HEK293T (cell line): ENCODE data around the gene MEF2A.
A peak's percentile ranks its signal among the peaks of the same experiment; 100 is the strongest.

Source experiments
- CTCF ChIA-PET: fragments of 350-600 bp; formaldehyde crosslinking; extraction: SDS; loops from one replicate; lab custom pipeline; 2021; ENCODE audit warnings: antibody characterized with exemption, inconsistent platforms; lab: Yijun Ruan, JAX
- POLR2A ChIA-PET: fragments of 350-600 bp; formaldehyde crosslinking; extraction: SDS; loops from one replicate; lab custom pipeline; 2020; ENCODE audit warnings: antibody characterized with exemption, inconsistent platforms; lab: Yijun Ruan, JAX
- DNase-seq: peaks from one replicate; pipeline ENCODE4 v3.0.0; 2012; ENCODE audit warnings: mixed read lengths; ENCODE audit errors: extremely low spot score
- ARNT ChIP-seq: fragments of 450-650 bp; IDR thresholded peaks from 2 replicates; pipeline ENCODE4 v1.6.1; 2017; ENCODE audit warnings: mild to moderate bottlenecking
- BHLHE40 ChIP-seq: fragments of 450-650 bp; IDR thresholded peaks from 2 replicates; pipeline ENCODE4 v1.6.1; 2016; ENCODE audit warnings: mild to moderate bottlenecking, moderate library complexity, borderline replicate concordance
- CTBP1 ChIP-seq: fragments of 450-650 bp; IDR thresholded peaks from 2 replicates; pipeline ENCODE4 v1.6.1; 2016; ENCODE audit warnings: borderline replicate concordance
- ELF4 ChIP-seq: fragments of 450-650 bp; IDR thresholded peaks from 2 replicates; pipeline ENCODE4 v1.6.1; 2017; ENCODE audit warnings: antibody characterized with exemption
- FOXA1 ChIP-seq: fragments of 450-650 bp; IDR thresholded peaks from 2 replicates; pipeline ENCODE4 v1.6.1; 2016; ENCODE audit warnings: mild to moderate bottlenecking
- FOXK2 ChIP-seq: fragments of 450-650 bp; IDR thresholded peaks from 2 replicates; pipeline ENCODE4 v1.6.1; 2016; ENCODE audit warnings: mild to moderate bottlenecking
- FOXM1 ChIP-seq: fragments of 450-650 bp; IDR thresholded peaks from 2 replicates; pipeline ENCODE4 v1.6.1; 2017; ENCODE audit warnings: mild to moderate bottlenecking, borderline replicate concordance
- HDGF ChIP-seq: fragments of 450-650 bp; IDR thresholded peaks from 2 replicates; pipeline ENCODE4 v1.6.1; 2017; ENCODE audit warnings: antibody characterized with exemption, borderline replicate concordance
- L3MBTL2 ChIP-seq: fragments of 450-650 bp; conservative IDR thresholded peaks from 2 replicates; pipeline ENCODE4 v1.6.1; 2016; ENCODE audit warnings: mild to moderate bottlenecking
- LEF1 ChIP-seq: fragments of 450-650 bp; IDR thresholded peaks from 2 replicates; pipeline ENCODE4 v1.6.1; 2017; ENCODE audit warnings: mild to moderate bottlenecking, borderline replicate concordance
- NFRKB ChIP-seq: fragments of 450-650 bp; IDR thresholded peaks from 2 replicates; pipeline ENCODE4 v1.6.1; 2016; ENCODE audit warnings: mild to moderate bottlenecking, moderate library complexity
- PKNOX1 ChIP-seq: fragments of 450-650 bp; IDR thresholded peaks from 2 replicates; pipeline ENCODE4 v1.6.1; 2016
- SP1 ChIP-seq: fragments of 450-650 bp; IDR thresholded peaks from 2 replicates; pipeline ENCODE4 v1.6.1; 2017
- SUZ12 ChIP-seq: fragments of 450-650 bp; IDR thresholded peaks from 2 replicates; pipeline ENCODE4 v1.6.1; 2016; ENCODE audit warnings: mild to moderate bottlenecking
- TARDBP ChIP-seq: fragments of 450-650 bp; IDR thresholded peaks from 2 replicates; pipeline ENCODE4 v1.6.1; 2016
- ZNF384 ChIP-seq: fragments of 450-650 bp; IDR thresholded peaks from 2 replicates; pipeline ENCODE4 v1.6.1; 2016

MEF2A gene

DNA sequence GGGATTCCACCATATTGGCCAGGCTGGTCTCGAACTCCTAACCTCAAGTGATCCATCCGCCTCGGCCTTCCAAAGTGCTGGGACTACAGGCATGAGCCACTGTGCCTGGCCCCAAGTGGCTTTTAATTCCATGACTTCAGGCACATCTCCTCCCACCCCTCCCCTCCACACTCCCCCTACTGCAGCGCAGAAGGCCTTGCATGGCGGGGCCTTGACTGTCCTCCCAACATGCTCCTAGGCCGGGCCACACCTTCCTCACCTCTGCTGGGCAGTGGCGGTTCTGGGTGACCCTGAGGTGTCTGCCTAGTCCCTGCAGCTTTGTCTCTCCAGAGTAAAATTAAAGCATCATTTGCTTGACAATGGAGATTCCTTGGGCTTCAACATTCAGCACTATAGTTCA lies 160.5 kb downstream of the MEF2A start:
- CTCF ChIA-PET, result no interaction called here
- POLR2A ChIA-PET, result no interaction called here
- TF ChIP-seq TARDBP, result no peak
- no peak for TF ChIP-seq SUZ12
- no peak for TF ChIP-seq SP1
- TF ChIP-seq FOXK2, result no peak
- TF ChIP-seq ARNT, result no peak
- no peak for TF ChIP-seq LEF1
- TF ChIP-seq FOXM1, result no peak
- no peak for TF ChIP-seq FOXA1
- TF ChIP-seq NFRKB, result no peak
- TF ChIP-seq L3MBTL2, result no peak
- TF ChIP-seq BHLHE40, result no peak
- DNase-seq, result no peak

GRCh38 chr15:99727330-99727729 lies 161.5 kb downstream of the MEF2A start:
- CTCF ChIA-PET, result no interaction called here
- no peak for DNase-seq
- no peak for TF ChIP-seq ELF4
- TF ChIP-seq ARNT, result no peak
- no peak for TF ChIP-seq SUZ12
- TF ChIP-seq ZNF384, result no peak
- POLR2A ChIA-PET, result no interaction called here

DNA sequence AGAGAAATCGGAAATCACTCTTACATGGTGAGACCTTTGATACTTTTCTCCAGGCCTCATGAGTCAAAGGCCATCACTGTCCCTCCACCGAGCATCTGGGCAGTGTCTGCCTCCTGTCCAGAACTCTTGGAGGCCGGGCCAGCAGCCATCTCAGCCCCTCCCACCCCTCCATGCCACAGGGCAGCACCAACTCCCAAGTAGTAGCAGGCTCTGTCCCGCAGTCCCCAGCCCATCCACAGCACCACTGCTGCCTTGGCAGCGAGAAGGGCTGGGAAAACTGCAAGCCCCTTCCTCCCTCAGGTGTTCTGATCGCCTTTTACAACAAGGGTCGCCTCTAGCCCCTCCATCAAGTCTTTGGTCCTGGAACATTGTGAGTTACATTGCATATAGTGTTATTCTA lies 161.9 kb downstream of the MEF2A start:
- ChIA-PET POLR2A (no interaction called here), CTCF (interaction anchor here (1.3 kb wide), 1 partner anchor 23 kb away, joined by 3 read pairs; no protein-coding TSS in a partner anchor)
- TF ChIP-seq SP1 (no peak), HDGF (no peak), FOXM1 (no peak), NFRKB (no peak), TARDBP (no peak), ARNT (no peak), FOXK2 (no peak), PKNOX1 (no peak), CTBP1 (no peak)

DNA sequence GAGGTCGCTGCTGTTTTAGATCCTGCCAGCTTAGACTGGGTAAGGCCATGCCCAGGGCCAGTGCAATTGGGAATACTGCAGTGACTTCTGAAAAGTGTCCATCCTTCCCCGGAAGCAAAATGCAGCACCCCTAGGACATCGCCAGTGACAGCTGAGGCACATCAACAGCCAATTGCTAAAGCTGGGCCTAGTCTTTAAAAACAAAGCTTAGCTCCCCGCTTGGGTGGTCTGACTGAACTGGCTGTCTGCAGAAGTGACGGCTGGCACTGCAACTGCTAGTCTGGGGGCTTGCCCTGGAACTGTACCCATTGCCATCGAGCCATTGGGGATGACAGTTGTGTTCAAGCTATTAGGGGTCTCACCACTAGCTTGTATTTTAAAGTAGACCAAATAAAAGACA lies 163.1 kb downstream of the MEF2A start:
- ChIA-PET CTCF (interaction anchor here (1.3 to 1.4 kb wide), 2 partner anchors 12 to 25 kb away, joined by 3 to 4 read pairs; no protein-coding TSS in a partner anchor), POLR2A (no interaction called here)
- no peak for TF ChIP-seq TARDBP
- TF ChIP-seq CTBP1, result no peak
- no peak for TF ChIP-seq PKNOX1
- TF ChIP-seq NFRKB, result no peak
- TF ChIP-seq L3MBTL2, result no peak
- TF ChIP-seq FOXK2, result no peak
- no peak for TF ChIP-seq FOXA1
- TF ChIP-seq FOXM1, result no peak
- TF ChIP-seq HDGF, result no peak
- no peak for TF ChIP-seq SP1
- no peak for TF ChIP-seq ARNT
- no peak for TF ChIP-seq SUZ12
- DNase-seq, result no peak

More for the DNA sequence above, 161.9 kb downstream of the MEF2A start:
- no peak for DNase-seq

- TF ChIP-seq BHLHE40 (no peak), ELF4 (no peak), FOXA1 (no peak), L3MBTL2 (no peak), LEF1 (no peak), NFRKB (no peak), HDGF (no peak), FOXM1 (no peak), ARNT (no peak), SUZ12 (no peak), CTBP1 (no peak)
- ChIA-PET POLR2A (no interaction called here), CTCF (interaction anchor here (0.6 to 1.9 kb wide), 4 partner anchors 12 to 1285 kb away, joined by 3 to 6 read pairs (median 4); no protein-coding TSS in a partner anchor)
Observed at GRCh38 chr15:99729327-99729726, 163.5 kb downstream of the MEF2A start.

GRCh38 chr15:99729920-99730319 lies 164.1 kb downstream of the MEF2A start:
- POLR2A ChIA-PET, result no interaction called here
- TF ChIP-seq TARDBP (no peak), ELF4 (no peak), SP1 (no peak), HDGF (no peak), NFRKB (no peak), L3MBTL2 (no peak), ZNF384 (no peak), LEF1 (no peak), SUZ12 (no peak), FOXM1 (no peak), FOXK2 (no peak), ARNT (no peak), BHLHE40 (no peak), PKNOX1 (no peak), FOXA1 (no peak), CTBP1 (no peak)
- DNase-seq, result peak; percentile 21
- CTCF ChIA-PET, result interaction anchor here (0.6 to 1.9 kb wide), 3 partner anchors 13 to 1285 kb away, joined by 4 to 6 read pairs (median 4); no protein-coding TSS in a partner anchor

More at GRCh38 chr15:99729327-99729726, 163.5 kb downstream of the MEF2A start:
- no peak for DNase-seq
